Measurements from ENCODE around the gene EHD4.

EHD4 gene

DNA sequence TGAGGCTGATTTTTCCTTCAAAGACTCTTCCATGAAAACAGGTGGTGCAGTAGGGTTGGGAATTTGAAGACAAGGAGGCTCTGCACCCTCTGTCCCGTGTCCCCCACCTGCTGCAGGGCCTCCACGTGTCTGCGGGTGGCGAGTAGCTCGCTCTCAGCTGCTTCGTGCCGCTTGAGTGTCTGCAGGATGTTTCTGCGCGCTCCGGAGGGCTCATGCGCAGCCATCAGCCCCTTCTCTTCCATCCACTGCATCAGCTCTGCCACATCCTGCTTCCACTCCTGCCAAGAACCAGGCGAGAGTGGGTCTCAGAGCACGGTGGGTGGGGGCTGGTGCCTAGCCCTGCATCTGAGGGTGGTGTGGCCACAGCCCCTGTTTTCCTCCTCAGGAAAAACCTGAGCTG, 96.3 kb downstream of the EHD4 start:
- DNase-seq: no peak

GRCh38 chr15:41874736-41875135, 97.6 kb downstream of the EHD4 start:
- no peak for DNase-seq

GRCh38 chr15:41873711-41874110, 98.6 kb downstream of the EHD4 start:
- DNase-seq: no peak

DNA sequence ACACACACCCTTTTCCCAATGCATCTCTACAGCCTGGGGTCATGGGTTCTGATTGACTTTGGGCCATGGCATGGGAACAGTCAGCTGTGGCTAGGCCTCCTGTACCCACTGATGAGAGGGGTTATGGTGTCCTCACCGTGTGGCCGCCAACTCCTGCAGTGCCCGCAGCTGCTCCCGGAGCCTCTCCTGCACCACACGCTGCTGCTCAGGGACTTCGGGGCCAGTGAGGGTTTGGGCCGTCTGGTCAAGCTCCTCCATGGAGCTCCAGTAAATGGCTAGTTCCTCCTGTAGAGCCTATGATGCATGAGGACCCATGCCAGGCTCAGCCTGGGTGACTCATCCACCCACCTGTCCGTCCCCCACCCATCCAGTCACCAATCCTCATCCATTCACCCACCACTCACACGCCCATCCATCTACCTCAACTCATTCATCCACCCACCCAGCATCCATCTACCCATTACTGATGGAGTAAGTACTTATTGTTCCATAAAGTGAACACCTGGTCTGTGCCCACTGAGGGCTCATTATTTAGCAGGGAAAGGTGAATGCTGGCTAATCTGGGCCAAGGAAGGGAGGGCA, 100.1 kb downstream of the EHD4 start:
- DNase-seq: no peak

GRCh38 chr15:41871175-41871905, 101.0 kb downstream of the EHD4 start:
- no peak for DNase-seq

DNA sequence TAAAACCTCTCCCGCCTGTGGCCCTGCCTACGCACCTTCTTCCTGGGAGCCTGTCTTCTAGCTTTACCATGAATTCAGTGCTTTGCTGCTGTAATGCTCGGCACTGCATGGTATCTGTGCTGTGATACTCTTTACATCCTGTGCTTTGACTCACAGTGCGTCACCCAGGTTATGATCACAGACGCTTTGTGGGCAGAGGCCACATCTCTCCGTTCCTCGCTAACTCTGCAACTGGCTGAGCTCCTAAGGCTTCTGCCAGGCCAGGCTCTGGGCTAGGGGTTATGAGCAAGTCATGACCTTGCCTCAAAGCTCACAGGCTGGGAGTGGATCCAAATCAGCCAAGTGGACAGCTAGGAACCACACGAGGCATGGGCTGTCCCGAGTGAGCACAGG, 101.7 kb downstream of the EHD4 start:
- DNase-seq: no peak

- no peak for DNase-seq
Measured at GRCh38 chr15:41869770-41870688, 102.3 kb downstream of the EHD4 start.

DNA sequence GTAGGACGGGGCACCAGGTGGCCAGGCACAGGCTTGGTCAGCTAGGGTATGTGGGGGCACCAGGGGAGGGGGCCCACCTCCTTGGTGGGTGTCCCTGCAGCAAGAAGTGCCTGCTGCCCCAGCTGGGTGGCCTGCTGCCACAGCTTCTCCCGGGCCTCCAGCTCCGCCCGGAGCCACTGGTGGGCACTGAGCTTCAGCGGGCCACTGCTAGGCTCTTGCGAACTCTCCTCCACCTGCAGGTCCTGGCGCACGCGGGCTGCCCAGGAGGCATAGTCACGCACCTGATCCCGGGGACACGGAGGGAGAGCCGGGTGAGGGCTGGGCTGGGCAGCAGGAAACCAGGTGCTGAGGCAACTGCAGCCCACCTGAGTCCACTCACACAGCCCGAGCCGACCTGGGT, 104.0 kb downstream of the EHD4 start:
- no peak for DNase-seq

GRCh38 chr15:41866872-41867579, 105.3 kb downstream of the EHD4 start:
- no peak for DNase-seq

- no peak for DNase-seq
Measured at GRCh38 chr15:41866263-41866703, 106.1 kb downstream of the EHD4 start.

GRCh38 chr15:41865490-41866055, 106.8 kb downstream of the EHD4 start:
- no peak for DNase-seq

DNA sequence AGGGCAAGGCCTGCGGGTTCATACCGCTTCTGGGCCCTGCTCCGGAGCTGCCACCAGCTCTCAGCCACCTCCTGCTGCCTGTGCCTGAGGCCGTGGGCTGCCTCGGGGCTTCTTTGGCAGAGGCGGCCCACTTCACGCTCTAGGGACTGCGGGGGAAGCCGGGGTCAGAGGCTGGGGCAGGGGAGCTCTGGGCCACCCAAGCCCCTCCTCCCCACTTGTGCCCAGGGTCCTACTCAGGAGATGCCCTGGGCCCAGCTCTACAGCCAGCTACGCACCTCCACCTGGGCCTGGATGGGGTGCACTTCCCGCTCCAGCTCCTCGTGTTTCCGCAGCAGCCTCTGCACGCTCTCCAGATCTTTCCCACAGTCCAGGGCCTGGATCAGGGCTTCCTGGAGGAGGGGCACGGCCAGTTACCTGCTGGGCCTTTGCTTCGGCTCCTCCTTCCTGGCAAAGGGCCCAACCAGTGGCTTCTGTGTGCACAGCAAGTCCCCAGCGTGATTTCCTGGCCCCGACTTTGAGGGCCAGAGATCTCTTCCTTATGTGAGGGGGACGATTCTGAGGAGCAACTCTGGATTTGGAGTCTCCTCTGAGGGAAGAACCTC, 109.7 kb downstream of the EHD4 start:
- no peak for DNase-seq

DNA sequence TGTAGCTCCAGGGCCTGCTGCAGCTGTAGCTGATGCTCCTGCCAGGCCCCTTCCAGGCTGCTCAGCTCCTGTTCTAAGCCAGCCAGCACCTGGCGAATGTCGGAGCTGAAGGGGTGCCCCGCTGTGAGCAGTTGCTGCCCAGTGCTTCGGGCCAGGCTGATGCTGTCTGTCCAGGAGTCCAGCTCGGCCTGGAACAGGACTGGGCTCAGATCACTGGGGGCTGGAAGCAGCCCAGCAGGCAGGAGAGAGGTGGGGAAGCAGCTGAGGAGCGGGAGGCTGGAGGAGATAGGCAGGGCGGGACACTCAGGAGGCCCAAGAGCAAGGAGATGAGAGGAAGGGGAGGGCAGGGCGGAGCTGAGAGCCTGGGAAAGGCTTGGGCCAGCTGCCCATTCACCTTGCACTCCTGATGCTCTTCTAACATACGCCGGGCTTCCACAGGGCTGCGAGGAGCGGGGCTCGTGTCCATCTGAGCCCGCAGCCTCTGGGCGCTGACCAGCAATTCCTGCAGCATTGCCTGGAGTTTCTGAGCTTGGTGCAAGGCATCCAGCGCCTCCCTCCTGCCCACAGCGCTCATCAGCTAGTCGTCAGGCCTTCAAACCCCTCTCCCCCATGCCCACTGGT, 110.5 kb downstream of the EHD4 start:
- no peak for DNase-seq

- DNase-seq: no peak
Measured at GRCh38 chr15:41860049-41860828, 112.1 kb downstream of the EHD4 start.

GRCh38 chr15:41858756-41859155, 113.6 kb downstream of the EHD4 start:
- DNase-seq: no peak

- no peak for DNase-seq
Measured at GRCh38 chr15:41857316-41857715, 115.0 kb downstream of the EHD4 start.

DNA sequence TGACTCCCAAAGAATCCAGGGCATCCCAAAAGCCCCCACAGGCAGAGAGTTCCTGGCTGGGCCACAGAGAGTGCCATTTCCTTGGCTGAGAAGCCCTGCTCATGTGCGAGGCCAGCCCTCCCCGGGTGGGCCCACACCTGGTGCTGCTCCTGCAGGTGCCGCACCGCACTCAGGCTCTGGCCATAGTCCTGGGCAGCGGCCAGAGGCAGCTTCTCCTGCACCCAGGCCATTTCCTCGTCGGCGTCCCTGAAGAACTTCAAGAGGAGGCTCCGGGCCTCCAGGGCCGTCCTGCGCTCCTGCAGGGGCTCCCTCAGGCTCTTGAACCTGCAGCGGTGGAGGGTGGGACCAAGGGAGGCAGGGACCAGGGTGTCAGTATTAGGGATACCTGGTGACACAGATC, 115.6 kb downstream of the EHD4 start:
- no peak for DNase-seq

DNA sequence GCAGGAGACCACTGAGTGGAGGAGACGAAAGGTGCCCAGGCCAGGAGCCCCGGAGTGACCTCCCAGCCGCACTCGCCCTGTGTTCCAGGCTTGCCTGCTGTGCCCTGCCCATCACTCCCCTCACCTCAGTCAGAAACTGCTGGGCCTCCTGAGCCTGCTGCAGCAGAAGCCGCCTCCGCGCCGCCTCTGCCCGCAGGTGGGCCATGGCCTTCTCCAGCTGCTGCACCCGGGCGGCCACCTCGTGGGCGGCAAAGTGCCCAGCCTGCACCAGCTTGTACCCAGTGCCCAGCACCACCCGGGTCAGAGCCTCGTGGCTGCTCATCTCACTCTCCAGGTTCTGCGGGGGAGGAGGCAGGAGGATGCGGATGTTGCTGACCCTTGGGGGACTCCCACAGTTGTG, 116.1 kb downstream of the EHD4 start:
- no peak for DNase-seq

- DNase-seq: no peak
Measured at GRCh38 chr15:41855261-41855961, 116.9 kb downstream of the EHD4 start.

DNA sequence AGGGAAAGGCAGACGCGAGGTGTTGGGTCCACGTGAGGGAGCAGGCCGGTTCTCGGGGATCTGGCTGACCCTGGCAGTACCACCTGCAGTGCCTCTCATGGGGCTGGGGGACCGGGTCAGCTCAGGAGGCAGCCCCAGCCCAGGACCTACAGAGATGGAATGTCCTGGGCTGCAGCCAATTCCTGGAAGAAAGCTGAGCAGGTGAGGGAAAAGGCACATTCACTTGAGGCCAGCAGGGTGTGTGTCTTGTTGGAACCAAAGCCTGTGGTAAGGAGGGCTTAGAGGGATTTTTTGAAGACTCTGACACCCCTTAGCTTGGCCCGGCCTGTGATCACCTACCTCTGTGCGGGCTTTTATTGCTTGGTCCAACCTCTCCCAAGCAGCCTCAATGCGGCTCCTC, 117.9 kb downstream of the EHD4 start:
- DNase-seq: no peak

Data from hippocampal formation (tissue), 2 donors.